Suprapubic skin (tissue), 4 donors: ENCODE measurements around the gene MINDY2. TPM values are rescaled to one million over a fixed set of nuclear protein-coding genes. Genes with fewer than 3 reads are reported as not detected.

Source experiments
- DNase-seq, 2 donors: peaks; one replicate each; pipeline ENCODE4 v3.0.0-alpha.2; 2019; ENCODE audit warnings: low spot score in 2 of 2
- H3K27ac ChIP-seq: fragments of 200-600 bp; sonication (generic); one replicate; pipeline ENCODE4 v1.5.1; 2019
- H3K27me3 ChIP-seq: fragments of 200-600 bp; sonication (generic); one replicate; pipeline ENCODE4 v1.5.1; 2019
- H3K36me3 ChIP-seq: fragments of 200-600 bp; sonication (generic); one replicate; pipeline ENCODE4 v1.5.1; 2019
- H3K4me1 ChIP-seq: fragments of 200-600 bp; sonication (generic); one replicate; pipeline ENCODE4 v1.5.1; 2019
- H3K4me3 ChIP-seq: fragments of 200-600 bp; sonication (generic); one replicate; pipeline ENCODE4 v1.5.1; 2019; ENCODE audit warnings: mild to moderate bottlenecking
- H3K9me3 ChIP-seq: fragments of 200-600 bp; sonication (generic); one replicate; pipeline ENCODE4 v1.5.1; 2019
- CTCF ChIP-seq, 2 donors: fragments of 200-600 bp in 1 of 2; fragments of 450-650 bp in 1 of 2; sonication (generic) in 1 of 2; IDR thresholded peaks; one replicate each; pipeline ENCODE4 v1.5.1; 2016 to 2019; ENCODE audit warnings: antibody characterized with exemption in 2 of 2, mild to moderate bottlenecking in 1 of 2, moderate library complexity in 1 of 2
- EP300 ChIP-seq: sonication (generic); formaldehyde crosslinking; IDR thresholded peaks from one replicate; pipeline ENCODE4 v1.6.1; 2017; ENCODE audit warnings: antibody characterized with exemption
- POLR2A ChIP-seq, 2 donors: fragments of 450-650 bp; IDR thresholded peaks; one replicate each; pipeline ENCODE4 v1.6.1; 2017; ENCODE audit warnings: antibody characterized with exemption in 2 of 2, mild to moderate bottlenecking in 2 of 2, moderate library complexity in 2 of 2
- POLR2AphosphoS5 ChIP-seq, 3 donors: sonication (generic); formaldehyde crosslinking; IDR thresholded peaks; one replicate each; pipeline ENCODE4 v1.6.1; 2017; ENCODE audit warnings: antibody characterized with exemption in 3 of 3
- WGBS: methylation state at CpG from one replicate; pipeline ENCODE4 v1.1.5; 2018; 5-methylcytosine and 5-hydroxymethylcytosine counted together
- total RNA-seq, 4 donors: library from RNA; depleted of rRNA; stranded (reverse); fragments of >200 nt; gene quantifications; one replicate each; pipeline ENCODE4 v1.1.0, GENCODE V29; 2016

The MINDY2 gene
- total RNA-seq, 4 donors from 2014 or later = 11.4 to 31.1 (median 20.5) TPM

GRCh38 chr15:58900631-58901030, 129.5 kb downstream of the MINDY2 start:
- H3K4me3 ChIP-seq = no peak overlapping the region
- no peaks in the 10 kb centered on the region for H3K9me3 ChIP-seq
- H3K27me3 ChIP-seq = no peaks in the 10 kb centered on the region
- no peak for DNase-seq
- TF ChIP-seq EP300 (no peak), POLR2A (IDR thresholded peaks at IDR 0.05) (no peak), CTCF (IDR thresholded peaks at IDR 0.05) (no peak), POLR2AphosphoS5 (IDR thresholded peaks at IDR 0.05) (no peak)
- peaks cover 63% of the 10 kb centered on the region for H3K36me3 ChIP-seq
- H3K4me1 ChIP-seq = no peaks in the 10 kb centered on the region
- WGBS = 88% methylated on average over 3 of the region's 3 CpGs
- H3K27ac ChIP-seq = no peak overlapping the region

- Histone ChIP-seq H3K4me1 (no peaks in the 10 kb centered on the region), H3K9me3 (no peaks in the 10 kb centered on the region), H3K27me3 (no peaks in the 10 kb centered on the region), H3K4me3 (no peak overlapping the region), H3K36me3 (peaks cover 54% of the 10 kb centered on the region), H3K27ac (no peak overlapping the region)
- TF ChIP-seq CTCF (IDR thresholded peaks at IDR 0.05) (no peak), POLR2AphosphoS5 (IDR thresholded peaks at IDR 0.05) (no peak), EP300 (no peak), POLR2A (IDR thresholded peaks at IDR 0.05) (no peak)
- WGBS = 87% methylated on average over 6 of the region's 6 CpGs
- no peak for DNase-seq
These were observed 137.6 kb downstream of the MINDY2 start for GRCh38 chr15:58908550-58909309.

- WGBS = 96% methylated on average over 1 of the region's 1 CpG
- Histone ChIP-seq H3K27ac (no peak overlapping the region), H3K36me3 (peaks cover 51% of the 10 kb centered on the region)
These were observed 138.5 kb downstream of the MINDY2 start for GRCh38 chr15:58909616-58910015.

GRCh38 chr15:58910456-58910855, 139.4 kb downstream of the MINDY2 start:
- Histone ChIP-seq H3K4me1 (no peaks in the 10 kb centered on the region), H3K27me3 (no peaks in the 10 kb centered on the region), H3K9me3 (no peaks in the 10 kb centered on the region), H3K4me3 (no peak overlapping the region), H3K27ac (no peak overlapping the region), H3K36me3 (peaks cover 51% of the 10 kb centered on the region)
- 91% methylated on average over 4 of the region's 4 CpGs for WGBS
- no peak for DNase-seq
- TF ChIP-seq EP300 (no peak), CTCF (IDR thresholded peaks at IDR 0.05) (no peak)

More at GRCh38 chr15:58909616-58910015, 138.5 kb downstream of the MINDY2 start:
- H3K4me3 ChIP-seq = no peak overlapping the region
- no peak for DNase-seq
- no peaks in the 10 kb centered on the region for H3K27me3 ChIP-seq
- H3K9me3 ChIP-seq = no peaks in the 10 kb centered on the region
- H3K4me1 ChIP-seq = no peaks in the 10 kb centered on the region
- TF ChIP-seq CTCF (IDR thresholded peaks at IDR 0.05) (no peak), POLR2A (IDR thresholded peaks at IDR 0.05) (no peak), EP300 (no peak), POLR2AphosphoS5 (IDR thresholded peaks at IDR 0.05) (no peak)

Other genes starting within 250 kb of the MINDY2 start
- 10 to 100 TPM; 45.1 to 57.0 (median 52.5) TPM for gene ADAM10, start 21.6 kb upstream of the MINDY2 start, total RNA-seq
- 100 to 1,000 TPM in 2 of 4 donors, 10 to 100 TPM in 2; 73.2 to 213 (median 98.0) TPM for gene SLTM, start 162.4 kb downstream of the MINDY2 start, total RNA-seq
- 10 to 100 TPM; 15.2 to 34.4 (median 22.2) TPM for gene RNF111, start 216.4 kb downstream of the MINDY2 start, total RNA-seq